ENCODE data around the gene MAGED1.

DNA sequence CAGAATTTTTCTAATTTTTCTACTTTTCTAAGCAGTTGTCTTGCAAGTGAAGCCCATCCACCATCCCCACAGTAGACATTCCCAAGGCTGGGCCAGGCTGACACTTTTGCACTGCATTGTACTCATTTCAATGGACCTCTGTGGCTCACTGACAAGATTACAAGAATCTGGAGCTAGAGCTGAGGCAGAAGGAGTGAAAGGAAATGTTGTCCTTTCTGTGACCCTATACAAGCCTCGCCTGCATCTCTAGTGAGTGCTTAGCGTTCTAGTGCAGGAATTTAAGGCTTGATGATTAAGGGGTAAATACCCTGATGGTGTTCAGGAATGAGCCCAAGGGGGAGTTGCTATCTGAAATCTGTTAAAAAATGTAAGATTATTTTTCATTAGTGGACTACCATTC is 6.3 kb downstream of the MAGED1 start:
- TF ChIP-seq TAF1 (IDR thresholded peaks at IDR 0.05; ENCODE audit: borderline replicate concordance, insufficient read depth, low read length), result no peak
- no peak for TF ChIP-seq POLR2AphosphoS5 (IDR thresholded peaks at IDR 0.05; ENCODE audit: low read depth, low read length)

All from PFSK-1 (cell line).